Upper lobe of right lung (tissue), 1 donor: ENCODE data around the gene PGGHG. TPM values are rescaled to one million over a fixed set of nuclear protein-coding genes. Genes with fewer than 3 reads are reported as not detected.
"Not testable (repeated sequence)": the region's sequence is repeated elsewhere in the genome, so short reads cannot be mapped to it uniquely, and the experiment has no call there.

Experiments used
- ATAC-seq: fragments of 200-7000 bp; cut with Tn5 transposase; one replicate; pipeline ENCODE4 v1.9.1; 2020; ENCODE audit warnings: mild to moderate bottlenecking, moderate library complexity
- DNase-seq: peaks from one replicate; pipeline ENCODE4 v3.0.0-alpha.2; 2020
- H3K27ac ChIP-seq: fragments of 200-600 bp; one replicate; pipeline ENCODE4 v1.8.0; 2022
- H3K27me3 ChIP-seq: fragments of 200-600 bp; one replicate; pipeline ENCODE4 v1.8.0; 2022; ENCODE audit warnings: mild to moderate bottlenecking
- H3K36me3 ChIP-seq: fragments of 200-600 bp; one replicate; pipeline ENCODE4 v1.8.0; 2022
- H3K4me1 ChIP-seq: fragments of 200-600 bp; one replicate; pipeline ENCODE4 v1.8.0; 2022
- H3K4me3 ChIP-seq: fragments of 200-600 bp; one replicate; pipeline ENCODE4 v1.8.0; 2022; ENCODE audit warnings: mild to moderate bottlenecking
- H3K9me3 ChIP-seq: fragments of 200-600 bp; one replicate; pipeline ENCODE4 v1.8.0; 2022
- CTCF ChIP-seq: fragments of 200-600 bp; IDR thresholded peaks from one replicate; pipeline ENCODE4 v1.8.0; 2022; ENCODE audit warnings: antibody characterized with exemption
- intact Hi-C: fragments of 100-400 bp; cut with DNase I; formaldehyde crosslinking; loops from one replicate; pipeline ENCODE4 v1.11.0; 2022
- total RNA-seq: library from RNA; stranded (reverse); fragmentation: NEBNext Ultra II Directional; extraction: Animal tissue kit (Norgen Biotek cat#: 25700); gene quantifications from one replicate; pipeline ENCODE4 v1.2.1, GENCODE V29; 2021
- donor health status: DM: no; HTN: yes; CAD: no; lungs with severe emphysema.

The PGGHG gene
- total RNA-seq, 1 donor from 2014 or later = 105 TPM

- Histone ChIP-seq H3K27me3 (no peaks in the 10 kb centered on the region), H3K27ac (peak overlapping the region; percentile 89), H3K4me1 (peaks cover 29% of the 10 kb centered on the region), H3K9me3 (no peaks in the 10 kb centered on the region), H3K36me3 (no peaks in the 10 kb centered on the region), H3K4me3 (peak overlapping the region; percentile 62)
- intact Hi-C loops = no loop called here
- TF ChIP-seq CTCF = no peak
- DNase-seq = no peak
- no peak for ATAC-seq
These were observed 26.1 kb downstream of the PGGHG start for GRCh38 chr11:315051-315481.

GRCh38 chr11:315516-315994 is 26.6 kb downstream of the PGGHG start:
- H3K9me3 ChIP-seq = no peaks in the 10 kb centered on the region
- ATAC-seq (no peak), DNase-seq (no peak)
- peak overlapping the region; percentile 89 for H3K27ac ChIP-seq
- peaks cover 29% of the 10 kb centered on the region for H3K4me1 ChIP-seq
- peak overlapping the region; percentile 62 for H3K4me3 ChIP-seq
- intact Hi-C loops = no loop called here
- H3K36me3 ChIP-seq = no peaks in the 10 kb centered on the region
- no peak for TF ChIP-seq CTCF
- H3K27me3 ChIP-seq = no peaks in the 10 kb centered on the region

GRCh38 chr11:316031-316701 is 27.2 kb downstream of the PGGHG start:
- Histone ChIP-seq H3K4me1 (peaks cover 29% of the 10 kb centered on the region), H3K27ac (peak overlapping the region; percentile 89), H3K4me3 (peak overlapping the region; percentile 62), H3K9me3 (no peaks in the 10 kb centered on the region), H3K36me3 (no peaks in the 10 kb centered on the region), H3K27me3 (no peaks in the 10 kb centered on the region)
- intact Hi-C loops = no loop called here
- peak; percentile 72 for DNase-seq
- no peak for ATAC-seq
- no peak for TF ChIP-seq CTCF

GRCh38 chr11:316891-317301 is 28.0 kb downstream of the PGGHG start:
- intact Hi-C loops = no loop called here
- peaks cover 26% of the 10 kb centered on the region for H3K4me1 ChIP-seq

GRCh38 chr11:317668-318404 is 28.9 kb downstream of the PGGHG start:
- H3K9me3 ChIP-seq, ATAC-seq, H3K27me3 ChIP-seq, H3K36me3 ChIP-seq, intact Hi-C loops: not testable (repeated sequence)
- H3K4me1 ChIP-seq = peaks cover 23% of the 10 kb centered on the region
- peak overlapping the region; percentile 62 for H3K4me3 ChIP-seq
- peak; percentile 51 for DNase-seq
- H3K27ac ChIP-seq = peak overlapping the region; percentile 47

More at GRCh38 chr11:316891-317301, 28.0 kb downstream of the PGGHG start:
- Histone ChIP-seq H3K27me3 (no peaks in the 10 kb centered on the region), H3K9me3 (no peaks in the 10 kb centered on the region), H3K4me3 (peak overlapping the region; percentile 62), H3K27ac (peak overlapping the region; percentile 47), H3K36me3 (no peaks in the 10 kb centered on the region)
- no peak for DNase-seq
- no peak for TF ChIP-seq CTCF
- ATAC-seq = no peak

- H3K27me3 ChIP-seq, H3K36me3 ChIP-seq, intact Hi-C loops, H3K9me3 ChIP-seq: not testable (repeated sequence)
- ATAC-seq (peak; percentile 83), DNase-seq (peak; percentile 65)
- Histone ChIP-seq H3K27ac (peak overlapping the region; percentile 89), H3K4me1 (peaks cover 16% of the 10 kb centered on the region), H3K4me3 (peak overlapping the region; percentile 92)
These were observed 29.6 kb downstream of the PGGHG start for GRCh38 chr11:318405-319120.

GRCh38 chr11:319121-319887 is 30.4 kb downstream of the PGGHG start:
- DNase-seq = peak; percentile 74
- intact Hi-C loops = not testable (repeated sequence)
- peak; percentile 56 for ATAC-seq

GRCh38 chr11:319888-320273 is 31.0 kb downstream of the PGGHG start:
- Histone ChIP-seq H3K27ac (peak overlapping the region; percentile 89), H3K4me1 (peaks cover 23% of the 10 kb centered on the region), H3K4me3 (peak overlapping the region; percentile 92)
- H3K36me3 ChIP-seq, H3K9me3 ChIP-seq, intact Hi-C loops, H3K27me3 ChIP-seq: not testable (repeated sequence)
- ATAC-seq (peak; percentile 3), DNase-seq (peak; percentile 54)

More at GRCh38 chr11:319121-319887, 30.4 kb downstream of the PGGHG start:
- H3K36me3 ChIP-seq, H3K27me3 ChIP-seq, H3K9me3 ChIP-seq: not testable (repeated sequence)
- Histone ChIP-seq H3K4me1 (peaks cover 18% of the 10 kb centered on the region), H3K4me3 (peak overlapping the region; percentile 92), H3K27ac (peak overlapping the region; percentile 89)
